SHP77 (cell line): ENCODE results near the gene RBPJL.

Experiments
- DNase-seq, 2 experiments: peaks; one replicate each; lab custom pipeline; 2025; lab: John Stamatoyannopoulos, UW

RBPJL gene

GRCh38 chr20:45293041-45294002, 13.3 kb upstream of the RBPJL start:
- DNase-seq = peak; percentile 23 to 31

GRCh38 chr20:45294003-45294368, 12.7 kb upstream of the RBPJL start:
- no peak for DNase-seq

GRCh38 chr20:45294659-45295058, 12.0 kb upstream of the RBPJL start:
- DNase-seq = no peak

GRCh38 chr20:45297786-45298497, 8.7 kb upstream of the RBPJL start:
- no peak for DNase-seq

- DNase-seq = no peak
These were observed 6.9 kb upstream of the RBPJL start for GRCh38 chr20:45299786-45300185.

- DNase-seq = peak in 1 of 2 experiments; percentile 42
These were observed 5.7 kb upstream of the RBPJL start for GRCh38 chr20:45300961-45301360.

- no peak for DNase-seq
These were observed 4.8 kb upstream of the RBPJL start for GRCh38 chr20:45301824-45302271.

GRCh38 chr20:45303586-45304463, 2.8 kb upstream of the RBPJL start:
- DNase-seq = no peak

- no peak for DNase-seq
These were observed 2.1 kb upstream of the RBPJL start for GRCh38 chr20:45304464-45304999.

GRCh38 chr20:45305262-45305661, 1.4 kb upstream of the RBPJL start:
- DNase-seq = no peak

- no peak for DNase-seq
These were observed 518 bp downstream of the RBPJL start for GRCh38 chr20:45307076-45307640.

- peak in 1 of 2 experiments; percentile 23 for DNase-seq
These were observed 1.6 kb downstream of the RBPJL start, which contains the start of gene MATN4 for GRCh38 chr20:45308117-45308778. MATN4 (minus strand) TSS chr20:45308299; CDS start chr20:45305582, 2,717 bp downstream.

GRCh38 chr20:45309075-45309474, 2.4 kb downstream of the RBPJL start:
- DNase-seq = no peak

- peak in 1 of 2 experiments; percentile 42 for DNase-seq
These were observed 5.1 kb downstream of the RBPJL start for GRCh38 chr20:45311589-45312211.

GRCh38 chr20:45312241-45312640, 5.6 kb downstream of the RBPJL start:
- no peak for DNase-seq

GRCh38 chr20:45313065-45313695, 6.5 kb downstream of the RBPJL start:
- DNase-seq = no peak

GRCh38 chr20:45313943-45314342, 7.3 kb downstream of the RBPJL start:
- DNase-seq = no peak

- DNase-seq = no peak
These were observed 9.0 kb downstream of the RBPJL start for GRCh38 chr20:45315672-45316071.

- no peak for DNase-seq
These were observed 9.8 kb downstream of the RBPJL start for GRCh38 chr20:45316150-45317080.
